ENCODE data around the gene FOXE3. TPM values are rescaled to one million over a fixed set of nuclear protein-coding genes. Genes with fewer than 3 reads are reported as not detected.

Gene FOXE3
- total and polyA plus RNA-seq, 9 of the 15 experiments (the other 6 are each of a cell fraction or from before 2014, with no cell fraction given), result not detected

DNA sequence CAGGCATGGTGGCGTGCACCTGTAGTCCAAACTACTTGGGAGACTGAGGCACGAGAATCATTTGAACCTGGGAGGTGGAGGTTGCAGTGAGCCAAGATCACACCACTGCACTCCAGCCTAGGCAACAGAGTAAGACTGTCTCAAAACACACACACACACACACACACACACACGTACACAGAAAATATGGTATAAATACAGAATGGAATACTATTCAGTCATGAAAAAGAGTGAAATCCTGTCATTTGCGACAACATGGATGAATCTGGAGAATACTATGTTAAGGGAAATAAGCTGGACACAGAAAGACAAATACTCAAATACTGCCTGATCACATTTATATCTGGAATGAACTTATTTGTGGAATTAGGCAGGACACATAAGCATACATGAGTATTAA lies 40.2 kb downstream of the FOXE3 start (continued):
- no peak for TF ChIP-seq CLOCK (CRISPR knock-in tag; IDR thresholded peaks at IDR 0.05; ENCODE audit: borderline replicate concordance)
- no peak for TF ChIP-seq SRSF9 (IDR thresholded peaks at IDR 0.05; ENCODE audit: borderline replicate concordance, low read depth, low read length)
- peak; percentile 62; the same call in 1 of the 2 replicates for TF ChIP-seq BCOR (IDR thresholded peaks at IDR 0.05)
- no peak for TF ChIP-seq GATAD2A (IDR thresholded peaks at IDR 0.05)
- no peak for TF ChIP-seq ZNF324 (CRISPR knock-in tag; IDR thresholded peaks at IDR 0.05)
- TF ChIP-seq GATA2 (CRISPR knock-in tag; IDR thresholded peaks at IDR 0.05), result no peak
- TF ChIP-seq TFAM (CRISPR knock-in tag; conservative IDR thresholded peaks at IDR 0.05), result no peak
- TF ChIP-seq TBL1XR1 (IDR thresholded peaks at IDR 0.05; ENCODE audit: low read length in 2 of 2), result no peak
- TF ChIP-seq CSDE1 (IDR thresholded peaks at IDR 0.05), result no peak
- no peak for TF ChIP-seq POLR2G (IDR thresholded peaks at IDR 0.05; ENCODE audit: low read depth, low read length)
- TF ChIP-seq FOXJ3 (CRISPR knock-in tag; IDR thresholded peaks at IDR 0.05), result no peak

All from K562 (cell line).